GM23338 (cell line): Measurements from ENCODE around the gene UBXN2A. TPM values are rescaled to one million over a fixed set of nuclear protein-coding genes. Genes with fewer than 3 reads are reported as not detected.

Experiments used
- ATAC-seq: fragments of 200-7000 bp; cut with Tn5 transposase; 3 replicates; pipeline ENCODE4 v1.9.1; 2020
- DNase-seq: peaks from one replicate; pipeline ENCODE4 v3.0.0-alpha.2; 2015; ENCODE audit warnings: low spot score
- H2AFZ ChIP-seq: fragments of 200-600 bp; sonication (generic); 2 replicates; pipeline ENCODE4 v1.8.0; 2016; ENCODE audit warnings: antibody characterized with exemption, mild to moderate bottlenecking, moderate library complexity
- H3F3A ChIP-seq: fragments of 200-600 bp; sonication (generic); replicated peaks from 2 replicates; pipeline ENCODE4 v1.8.0; 2017; ENCODE audit warnings: antibody characterized with exemption, mixed run types, low read depth
- H3K27ac ChIP-seq: fragments of 200-600 bp; sonication (generic); 2 replicates; pipeline ENCODE4 v1.6.1; 2016; ENCODE audit warnings: low read depth
- H3K27me3 ChIP-seq: fragments of 200-600 bp; sonication (generic); 2 replicates; pipeline ENCODE4 v1.8.0; 2016; ENCODE audit warnings: mild to moderate bottlenecking, mixed run types, moderate library complexity; ENCODE audit not compliant: insufficient read depth
- H3K36me3 ChIP-seq: fragments of 200-600 bp; sonication (generic); 2 replicates; pipeline ENCODE4 v1.8.0; 2016; ENCODE audit warnings: mild to moderate bottlenecking; ENCODE audit not compliant: insufficient read depth
- H3K4me1 ChIP-seq: fragments of 200-600 bp; sonication (generic); 2 replicates; pipeline ENCODE4 v1.8.0; 2016; ENCODE audit warnings: mild to moderate bottlenecking, moderate library complexity; ENCODE audit not compliant: insufficient read depth
- H3K4me2 ChIP-seq: fragments of 200-600 bp; sonication (generic); 2 replicates; pipeline ENCODE4 v1.7.1; 2017; ENCODE audit warnings: mixed run types
- H3K4me3 ChIP-seq: fragments of 200-600 bp; sonication (generic); 2 replicates; pipeline ENCODE4 v1.6.1; 2016; ENCODE audit warnings: mixed run types
- H3K79me2 ChIP-seq: fragments of 200-600 bp; sonication (generic); replicated peaks from 2 replicates; pipeline ENCODE4 v1.8.0; 2017; ENCODE audit warnings: mild to moderate bottlenecking; ENCODE audit not compliant: insufficient read depth
- H3K9me2 ChIP-seq: fragments of 200-600 bp; sonication (generic); 2 replicates; pipeline ENCODE4 v1.8.0; 2017; ENCODE audit not compliant: insufficient read depth
- H4K20me1 ChIP-seq: fragments of 200-600 bp; sonication (generic); replicated peaks from 2 replicates; pipeline ENCODE4 v1.8.0; 2017; ENCODE audit warnings: mild to moderate bottlenecking; ENCODE audit not compliant: insufficient read depth
- H3K27ac Mint-ChIP-seq: 2 replicates; pipeline ENCODE4 v1.8.0; 2020; ENCODE audit warnings: inconsistent platforms, mild to moderate bottlenecking, moderate library complexity, mixed read lengths
- H3K27me3 Mint-ChIP-seq: 3 replicates; pipeline ENCODE4 v1.8.0; 2022; ENCODE audit warnings: low read depth, mild to moderate bottlenecking, moderate library complexity, mixed read lengths, inconsistent platforms; ENCODE audit not compliant: insufficient read depth, poor library complexity
- H3K36me3 Mint-ChIP-seq: 3 replicates; pipeline ENCODE4 v1.8.0; 2021; ENCODE audit warnings: low read depth, mild to moderate bottlenecking, inconsistent platforms, moderate library complexity, mixed read lengths
- H3K4me1 Mint-ChIP-seq: 3 replicates; pipeline ENCODE4 v1.8.0; 2020; ENCODE audit warnings: mild to moderate bottlenecking, inconsistent platforms, mixed read lengths
- H3K4me3 Mint-ChIP-seq: 3 replicates; pipeline ENCODE4 v1.8.0; 2021; ENCODE audit warnings: moderate library complexity, mild to moderate bottlenecking, inconsistent platforms, mixed read lengths
- H3K9me3 Mint-ChIP-seq: 3 replicates; pipeline ENCODE4 v1.8.0; 2020; ENCODE audit warnings: moderate library complexity, mild to moderate bottlenecking, inconsistent platforms, mixed read lengths
- EZH2phosphoT487 ChIP-seq: fragments of 200-600 bp; sonication (generic); IDR thresholded peaks from one replicate; pipeline ENCODE4 v1.8.1; 2018; ENCODE audit warnings: antibody characterized with exemption; ENCODE audit not compliant: unreplicated experiment
- JUNB ChIP-seq: IDR thresholded peaks from one replicate; pipeline ENCODE4 v1.6.1; 2016; ENCODE audit warnings: antibody characterized with exemption; ENCODE audit not compliant: unreplicated experiment
- NANOG ChIP-seq: IDR thresholded peaks from 2 replicates; pipeline ENCODE4 v1.6.1; 2016; ENCODE audit warnings: antibody characterized with exemption, borderline replicate concordance
- POLR2AphosphoS5 ChIP-seq: IDR thresholded peaks from 2 replicates; pipeline ENCODE4 v1.6.1; 2016; ENCODE audit warnings: antibody characterized with exemption, low read depth
- ZNF114 ChIP-seq: fragments of 250-450 bp; sonication (Bioruptor Pico); IDR thresholded peaks from 2 replicates; pipeline ENCODE4 v1.5.0; 2020; ENCODE audit warnings: mild to moderate bottlenecking, moderate library complexity
- ZNF331 ChIP-seq: fragments of 250-450 bp; sonication (Bioruptor Pico); IDR thresholded peaks from 2 replicates; pipeline ENCODE4 v1.5.0; 2020; ENCODE audit warnings: low read depth, mild to moderate bottlenecking, moderate library complexity
- polyA plus RNA-seq: library from polyadenylated mRNA; unstranded; fragments of >200 nt; fragmentation: Nextera tagmentation; extraction: Ambion mirVana; gene quantifications from 2 replicates; pipeline ENCODE4 v1.2.1, GENCODE V29; 2016
- total RNA-seq: library from RNA; depleted of rRNA; stranded (reverse); fragments of >200 nt; shearing (Covaris generic); gene quantifications from 2 replicates; pipeline ENCODE4 v1.2.3, GENCODE V29; 2014
- TF ChIP-seq, protein P1 (sequence below): IDR thresholded peaks from one replicate; pipeline ENCODE4 v1.6.1; 2018; ENCODE audit warnings: antibody characterized with exemption; ENCODE audit not compliant: unreplicated experiment
- TF ChIP-seq, protein P2 (sequence below): IDR thresholded peaks from 2 replicates; pipeline ENCODE4 v1.6.1; 2016; ENCODE audit warnings: antibody characterized with exemption

UBXN2A gene
- total and polyA plus RNA-seq, 2 experiments from 2014 or later = 11.5 to 12.1 TPM

DNA sequence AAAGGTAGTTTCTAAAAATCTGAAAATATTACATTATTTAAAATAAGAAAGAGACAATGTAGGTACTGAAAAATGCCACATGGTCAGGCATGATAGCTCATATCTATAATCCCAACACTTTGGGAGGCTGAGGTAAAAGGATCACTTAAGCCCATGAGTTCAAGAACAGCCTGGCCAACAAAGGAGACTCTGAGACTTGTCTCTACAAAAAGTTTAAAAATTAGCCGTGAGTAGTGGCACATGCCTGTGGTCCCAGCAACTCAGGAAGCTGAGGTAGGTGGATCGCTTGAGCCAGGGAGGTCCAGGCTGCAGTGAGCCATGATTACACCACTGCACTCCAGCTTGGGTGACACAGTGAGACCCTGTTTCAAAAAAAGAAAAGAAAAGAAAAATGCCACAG is 35.1 kb upstream of the UBXN2A start:
- peaks cover 94% of the 10 kb centered on the region for H3K79me2 ChIP-seq
- no peaks in the 10 kb centered on the region for H3K36me3 ChIP-seq
- Mint-ChIP-seq H3K36me3 (no peaks in the 10 kb centered on the region; the same call in 2 of the 3 replicates), H3K27ac (0 out of 2 replicates have a peak overlapping the region, but pooled peaks have one; percentile 32), H3K4me1 (peaks cover 10% of the 10 kb centered on the region; the same call in 2 of the 3 replicates), H3K27me3 (no peaks in the 10 kb centered on the region), H3K4me3 (no peak overlapping the region), H3K9me3 (no peaks in the 10 kb centered on the region)
- H2AFZ ChIP-seq = no peak overlapping the region
- ATAC-seq (no peak), DNase-seq (no peak)
- H3K4me3 ChIP-seq = no peak overlapping the region
- no peak overlapping the region for H3K4me2 ChIP-seq
- H3K27ac ChIP-seq = no peak overlapping the region
- no peaks in the 10 kb centered on the region for H4K20me1 ChIP-seq
- H3K9me2 ChIP-seq = no peaks in the 10 kb centered on the region
- no peaks in the 10 kb centered on the region for H3K4me1 ChIP-seq
- TF ChIP-seq, protein P1, sequence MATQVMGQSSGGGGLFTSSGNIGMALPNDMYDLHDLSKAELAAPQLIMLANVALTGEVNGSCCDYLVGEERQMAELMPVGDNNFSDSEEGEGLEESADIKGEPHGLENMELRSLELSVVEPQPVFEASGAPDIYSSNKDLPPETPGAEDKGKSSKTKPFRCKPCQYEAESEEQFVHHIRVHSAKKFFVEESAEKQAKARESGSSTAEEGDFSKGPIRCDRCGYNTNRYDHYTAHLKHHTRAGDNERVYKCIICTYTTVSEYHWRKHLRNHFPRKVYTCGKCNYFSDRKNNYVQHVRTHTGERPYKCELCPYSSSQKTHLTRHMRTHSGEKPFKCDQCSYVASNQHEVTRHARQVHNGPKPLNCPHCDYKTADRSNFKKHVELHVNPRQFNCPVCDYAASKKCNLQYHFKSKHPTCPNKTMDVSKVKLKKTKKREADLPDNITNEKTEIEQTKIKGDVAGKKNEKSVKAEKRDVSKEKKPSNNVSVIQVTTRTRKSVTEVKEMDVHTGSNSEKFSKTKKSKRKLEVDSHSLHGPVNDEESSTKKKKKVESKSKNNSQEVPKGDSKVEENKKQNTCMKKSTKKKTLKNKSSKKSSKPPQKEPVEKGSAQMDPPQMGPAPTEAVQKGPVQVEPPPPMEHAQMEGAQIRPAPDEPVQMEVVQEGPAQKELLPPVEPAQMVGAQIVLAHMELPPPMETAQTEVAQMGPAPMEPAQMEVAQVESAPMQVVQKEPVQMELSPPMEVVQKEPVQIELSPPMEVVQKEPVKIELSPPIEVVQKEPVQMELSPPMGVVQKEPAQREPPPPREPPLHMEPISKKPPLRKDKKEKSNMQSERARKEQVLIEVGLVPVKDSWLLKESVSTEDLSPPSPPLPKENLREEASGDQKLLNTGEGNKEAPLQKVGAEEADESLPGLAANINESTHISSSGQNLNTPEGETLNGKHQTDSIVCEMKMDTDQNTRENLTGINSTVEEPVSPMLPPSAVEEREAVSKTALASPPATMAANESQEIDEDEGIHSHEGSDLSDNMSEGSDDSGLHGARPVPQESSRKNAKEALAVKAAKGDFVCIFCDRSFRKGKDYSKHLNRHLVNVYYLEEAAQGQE = no peak
- TF ChIP-seq POLR2AphosphoS5 = no peak
- TF ChIP-seq JUNB = no peak
- TF ChIP-seq, protein P2, sequence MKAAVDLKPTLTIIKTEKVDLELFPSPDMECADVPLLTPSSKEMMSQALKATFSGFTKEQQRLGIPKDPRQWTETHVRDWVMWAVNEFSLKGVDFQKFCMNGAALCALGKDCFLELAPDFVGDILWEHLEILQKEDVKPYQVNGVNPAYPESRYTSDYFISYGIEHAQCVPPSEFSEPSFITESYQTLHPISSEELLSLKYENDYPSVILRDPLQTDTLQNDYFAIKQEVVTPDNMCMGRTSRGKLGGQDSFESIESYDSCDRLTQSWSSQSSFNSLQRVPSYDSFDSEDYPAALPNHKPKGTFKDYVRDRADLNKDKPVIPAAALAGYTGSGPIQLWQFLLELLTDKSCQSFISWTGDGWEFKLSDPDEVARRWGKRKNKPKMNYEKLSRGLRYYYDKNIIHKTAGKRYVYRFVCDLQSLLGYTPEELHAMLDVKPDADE = no peak
- TF ChIP-seq EZH2phosphoT487 = no peak
- no peak for TF ChIP-seq ZNF114 (CRISPR knock-in tag)
- TF ChIP-seq NANOG = no peak
- H3F3A ChIP-seq = no peaks in the 10 kb centered on the region
- no peaks in the 10 kb centered on the region for H3K27me3 ChIP-seq

DNA sequence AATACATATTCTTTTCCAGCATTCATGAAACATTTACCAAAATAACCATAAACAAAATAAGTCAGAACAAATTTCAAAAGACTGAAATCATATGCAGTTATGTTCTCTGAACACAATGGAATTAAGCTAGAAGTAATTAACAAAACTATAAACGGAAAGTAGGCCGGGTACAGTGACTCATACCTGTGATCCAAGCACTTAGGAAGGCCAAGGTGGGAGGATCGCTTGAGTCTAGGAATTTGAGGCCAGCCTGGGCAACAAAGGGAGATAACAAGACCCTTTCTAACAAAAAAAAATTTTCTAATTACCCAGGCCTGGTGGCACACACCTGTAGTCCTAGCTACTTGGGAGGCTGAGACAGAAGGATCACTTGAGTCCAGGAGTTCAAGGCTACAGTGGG is 28.2 kb upstream of the UBXN2A start:
- Histone ChIP-seq H3K4me2 (no peak overlapping the region), H3K4me3 (no peak overlapping the region), H3K4me1 (peaks cover 8% of the 10 kb centered on the region), H3F3A (no peaks in the 10 kb centered on the region), H3K27me3 (no peaks in the 10 kb centered on the region), H3K27ac (no peak overlapping the region), H3K36me3 (no peaks in the 10 kb centered on the region), H4K20me1 (0 out of 2 replicates have a peak, but pooled peaks cover 3% of the 10 kb centered on the region), H3K9me2 (no peaks in the 10 kb centered on the region), H2AFZ (no peak overlapping the region), H3K79me2 (peaks cover 98% of the 10 kb centered on the region)
- ATAC-seq (no peak), DNase-seq (no peak)
- no peaks in the 10 kb centered on the region for H3K27me3 Mint-ChIP-seq
- H3K27ac Mint-ChIP-seq = no peak overlapping the region; the same call in 1 of the 2 replicates
- TF ChIP-seq JUNB (no peak), ZNF331 (no peak)
- no peak overlapping the region for H3K4me3 Mint-ChIP-seq
- H3K9me3 Mint-ChIP-seq = no peaks in the 10 kb centered on the region
- no peaks in the 10 kb centered on the region; the same call in 2 of the 3 replicates for H3K36me3 Mint-ChIP-seq
- H3K4me1 Mint-ChIP-seq = peaks cover 13% of the 10 kb centered on the region
